Skin epidermis (tissue), 12 donors: Measurements from ENCODE around the gene SESN3.
"Not testable (repeated sequence)": the region's sequence is repeated elsewhere in the genome, so short reads cannot be mapped to it uniquely, and the experiment has no call there.

ENCODE experiments used
- H3K27ac ChIP-seq, 21 experiments: fragments of 200-600 bp; sonication (generic) in 11 of 21; one replicate each; pipeline ENCODE4 v1.5.0; 2020; ENCODE audit warnings: mild to moderate bottlenecking in 3 of 21, inconsistent platforms in 2 of 21, moderate library complexity in 2 of 21
- H3K4me3 ChIP-seq, 7 experiments: fragments of 200-600 bp; sonication (generic) in 2 of 7; one replicate each; pipeline ENCODE4 v1.5.0; 2020; ENCODE audit warnings: inconsistent platforms in 2 of 7, mild to moderate bottlenecking in 2 of 7, moderate library complexity in 1 of 7

Gene SESN3

DNA sequence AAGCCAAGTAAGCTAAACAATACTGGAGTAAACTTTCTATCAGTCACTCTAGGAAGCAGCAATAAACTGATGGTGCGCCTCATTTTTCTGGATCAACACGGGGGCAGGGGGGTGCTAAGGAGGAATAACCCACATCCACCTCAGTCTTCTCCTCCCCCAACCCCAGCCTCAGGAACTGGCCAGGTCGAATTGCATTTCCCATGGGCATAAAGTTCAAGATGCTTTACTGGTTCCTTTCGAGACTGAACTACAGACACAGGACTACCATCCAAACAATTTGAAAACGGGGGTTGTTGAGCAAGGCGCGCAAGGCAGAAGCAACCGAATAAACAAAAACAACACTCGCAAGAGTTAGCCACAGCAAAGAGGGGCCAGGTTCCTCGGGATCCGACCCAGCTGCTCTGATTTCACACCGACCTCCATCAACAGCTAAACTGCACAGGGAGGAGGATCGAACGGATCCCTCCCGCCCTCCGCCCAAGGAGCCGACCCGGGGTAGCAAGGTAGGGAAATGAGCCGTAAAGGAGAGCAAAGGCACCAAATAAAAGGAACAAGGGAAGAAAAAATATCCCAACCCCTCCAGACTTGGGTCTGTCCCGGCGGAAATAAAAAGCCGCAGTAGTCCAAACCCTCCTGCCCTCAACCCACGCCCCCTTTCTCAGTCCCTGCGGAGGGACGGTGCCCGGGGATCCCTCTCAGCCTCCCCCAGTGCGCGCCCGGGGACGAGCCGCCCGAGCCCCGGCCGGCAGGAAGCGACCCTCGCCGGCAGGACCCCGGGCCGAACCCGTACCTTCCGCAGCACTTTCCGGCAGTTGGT, 801 bp downstream of the SESN3 start:
- Histone ChIP-seq H3K27ac (peak overlapping the region in 20 of 21 experiments; percentile 67 to 94 (median 87)), H3K4me3 (peak overlapping the region; percentile 65 to 97 (median 87))

DNA sequence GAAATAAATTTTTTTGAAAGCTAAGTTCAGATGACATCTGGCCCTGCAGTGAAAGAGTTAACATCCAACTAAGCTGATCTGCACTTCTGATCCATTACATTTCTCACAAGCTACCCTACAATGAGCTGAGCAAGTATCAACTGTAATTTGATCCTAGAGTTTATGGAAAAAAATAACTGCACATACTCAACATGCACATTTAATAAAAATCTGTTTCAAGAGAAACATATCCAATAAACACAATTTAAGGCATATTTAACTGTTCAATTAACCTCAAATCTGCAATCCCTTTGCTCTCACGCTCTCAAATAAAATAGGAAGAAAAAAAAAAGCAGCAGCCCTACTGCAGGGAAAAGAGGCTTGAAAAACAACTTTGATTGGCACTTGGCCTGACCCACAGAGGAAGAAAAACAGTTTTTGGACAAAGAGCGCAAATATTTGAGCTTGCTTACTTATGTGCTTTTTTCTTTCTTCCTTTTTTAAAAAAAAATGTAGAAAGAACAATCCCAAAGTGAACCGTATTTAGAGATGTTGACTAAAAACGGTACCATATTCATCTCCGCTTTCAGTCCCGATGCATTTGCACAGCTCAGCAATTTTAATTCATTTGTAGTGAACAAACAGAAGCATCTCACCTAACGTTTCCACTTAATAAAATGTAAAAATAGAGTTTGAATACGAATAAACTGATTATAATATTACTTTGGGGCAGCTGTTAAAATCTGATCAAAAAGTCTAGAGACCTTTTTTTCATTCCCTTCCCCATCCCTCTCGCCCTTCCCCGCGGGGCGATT, 1.6 kb downstream of the SESN3 start:
- Histone ChIP-seq H3K27ac (peak overlapping the region in 20 of 21 experiments; percentile 67 to 94 (median 87)), H3K4me3 (peak overlapping the region; percentile 65 to 97 (median 87))

DNA sequence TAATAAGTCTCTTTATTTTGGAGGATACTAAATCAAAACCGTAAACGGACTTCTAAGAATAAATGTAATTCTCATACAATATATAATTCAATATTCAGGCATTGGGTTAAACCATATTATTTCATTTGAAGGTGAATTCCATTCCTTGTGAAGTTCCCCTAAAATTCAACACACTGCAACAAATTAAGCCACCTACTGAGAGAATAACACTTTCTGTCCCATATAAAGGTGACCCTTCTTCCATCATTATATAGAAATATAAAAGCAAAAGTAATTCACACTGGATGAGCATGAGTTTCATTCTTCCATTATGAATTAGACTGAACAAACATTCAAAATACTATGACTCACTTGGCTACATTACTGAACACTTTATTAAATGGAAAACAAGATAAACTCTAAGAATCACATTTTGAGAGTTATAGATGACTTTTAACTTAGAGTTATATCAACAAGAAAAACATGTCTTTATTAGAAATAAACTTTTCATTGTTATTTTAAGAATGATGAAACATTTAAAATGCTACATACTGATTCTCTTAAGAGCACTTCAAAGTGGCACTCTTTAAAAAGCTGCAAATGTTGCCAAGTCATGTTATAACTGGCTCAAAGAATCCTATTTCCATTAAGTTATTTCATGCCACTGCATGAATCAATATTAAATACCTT, 2.8 kb downstream of the SESN3 start:
- peak overlapping the region in 6 of 7 experiments; percentile 4 to 92 (median 80) for H3K4me3 ChIP-seq
- H3K27ac ChIP-seq, result peak overlapping the region in 8 of 21 experiments; percentile 12 to 93 (median 85)

DNA sequence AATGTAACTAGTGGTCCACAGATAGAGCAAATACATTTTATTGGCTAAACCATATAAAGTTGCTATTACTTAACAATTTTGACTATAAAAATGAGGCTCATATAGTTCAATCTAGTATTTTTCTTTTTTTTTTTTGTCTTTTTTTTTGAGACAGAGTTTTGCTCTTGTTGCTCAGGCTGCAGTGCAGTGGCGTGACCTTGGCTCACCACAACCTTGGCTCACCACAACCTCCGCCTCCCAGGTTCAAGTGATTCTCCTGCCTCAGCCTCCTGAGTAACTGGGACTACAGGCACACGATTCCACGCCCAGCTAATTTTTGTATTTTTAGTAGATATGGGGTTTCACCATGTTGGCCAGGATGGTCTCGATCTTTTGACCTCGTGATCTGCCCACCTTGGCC, 3.9 kb downstream of the SESN3 start:
- not testable (repeated sequence) for H3K4me3 ChIP-seq, H3K27ac ChIP-seq

DNA sequence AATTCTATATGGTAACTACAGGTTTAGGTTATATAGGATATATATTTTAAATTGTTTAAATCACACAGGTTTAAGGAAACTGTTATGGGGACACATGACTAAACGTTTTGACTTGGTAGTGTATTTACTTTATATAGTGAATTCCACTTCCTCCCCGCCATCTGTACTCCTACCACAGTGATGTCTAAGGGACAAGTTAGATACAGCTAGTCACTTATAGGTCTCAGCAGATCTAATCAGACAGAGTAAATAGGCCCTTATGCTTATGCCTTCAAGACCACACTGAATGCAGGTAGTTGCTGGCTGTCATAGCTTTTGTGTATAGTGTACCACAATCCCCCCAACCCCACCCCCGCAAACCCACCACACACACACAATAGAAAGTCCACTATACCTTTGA, 8.2 kb downstream of the SESN3 start:
- H3K27ac ChIP-seq, result no peak overlapping the region

DNA sequence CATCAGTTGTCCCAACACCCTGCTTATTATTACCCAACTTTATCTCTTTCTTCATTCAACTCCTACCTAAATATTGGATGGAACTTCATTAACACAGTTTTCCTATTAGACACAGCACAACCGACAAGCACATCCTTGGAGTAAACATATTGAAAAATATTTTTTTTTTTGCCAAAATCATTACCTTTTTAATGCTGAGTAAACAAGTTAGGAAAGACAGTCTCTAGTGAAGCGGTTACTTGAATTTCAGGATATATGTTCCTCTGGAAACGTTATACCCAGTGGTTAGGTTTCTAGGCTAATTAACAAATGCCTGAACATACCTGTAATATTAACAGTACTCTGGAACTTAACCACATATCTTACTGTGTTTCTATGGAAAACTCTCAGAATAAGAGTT, 11.4 kb downstream of the SESN3 start:
- Histone ChIP-seq H3K4me3 (no peak overlapping the region), H3K27ac (no peak overlapping the region)

More for the DNA sequence above, 8.2 kb downstream of the SESN3 start:
- no peak overlapping the region for H3K4me3 ChIP-seq

DNA sequence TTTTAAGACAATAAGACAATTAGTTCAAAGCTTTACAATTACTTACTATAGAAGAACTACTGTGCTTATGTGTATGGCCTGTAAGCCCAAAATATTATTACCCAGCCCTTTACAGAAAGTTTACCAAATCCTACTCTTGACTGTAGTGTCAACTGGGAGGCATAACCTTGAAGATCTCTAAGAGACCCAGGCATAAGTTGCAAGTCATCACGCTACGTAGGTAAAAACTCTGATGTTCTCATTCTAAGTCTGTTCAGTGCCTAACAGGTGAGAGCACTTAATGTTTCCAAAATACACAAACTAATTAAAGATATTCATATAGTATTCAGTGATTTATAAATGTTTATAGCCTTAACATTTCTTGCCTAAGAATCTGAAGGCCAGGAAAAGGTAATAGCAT, 12.9 kb downstream of the SESN3 start:
- Histone ChIP-seq H3K27ac (no peak overlapping the region), H3K4me3 (no peak overlapping the region)

DNA sequence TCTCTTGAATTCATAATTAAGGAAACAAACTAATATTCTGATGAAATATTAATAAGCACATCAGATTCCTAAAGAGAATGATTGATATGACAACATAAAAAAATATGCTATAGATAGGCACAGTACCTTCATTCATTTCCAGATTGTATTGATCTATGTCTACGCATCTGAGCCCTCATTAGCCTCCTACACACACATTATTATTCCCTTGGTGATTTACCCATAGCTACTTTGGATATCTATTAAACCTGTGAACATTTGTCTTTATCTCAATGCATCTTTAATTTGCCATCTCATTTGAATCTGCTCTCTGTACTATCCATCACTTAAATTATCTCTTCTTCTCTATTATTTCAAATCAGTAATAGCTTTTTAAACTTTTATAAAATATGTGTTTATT, 18.4 kb downstream of the SESN3 start:
- no peak overlapping the region for H3K27ac ChIP-seq

DNA sequence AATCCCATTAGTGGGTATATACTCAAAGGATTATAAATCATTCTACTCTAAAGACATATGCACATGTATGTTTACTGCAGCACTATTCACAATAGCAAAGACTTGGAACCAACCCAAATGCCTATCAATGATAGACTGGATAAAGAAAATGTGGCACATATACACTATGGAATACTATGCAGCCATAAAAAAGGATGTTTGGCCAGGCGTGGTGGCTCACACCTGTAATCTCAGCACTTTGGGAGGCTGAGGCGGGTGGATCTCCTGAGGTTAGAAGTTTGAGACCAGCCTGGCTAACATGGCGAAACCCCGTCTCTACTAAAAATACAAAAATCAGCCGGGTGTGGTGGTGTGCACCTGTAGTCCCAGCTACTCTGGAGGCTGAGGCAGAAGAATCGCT, 21.5 kb downstream of the SESN3 start:
- H3K4me3 ChIP-seq, H3K27ac ChIP-seq: not testable (repeated sequence)

More for the DNA sequence above, 18.4 kb downstream of the SESN3 start:
- H3K4me3 ChIP-seq, result no peak overlapping the region

DNA sequence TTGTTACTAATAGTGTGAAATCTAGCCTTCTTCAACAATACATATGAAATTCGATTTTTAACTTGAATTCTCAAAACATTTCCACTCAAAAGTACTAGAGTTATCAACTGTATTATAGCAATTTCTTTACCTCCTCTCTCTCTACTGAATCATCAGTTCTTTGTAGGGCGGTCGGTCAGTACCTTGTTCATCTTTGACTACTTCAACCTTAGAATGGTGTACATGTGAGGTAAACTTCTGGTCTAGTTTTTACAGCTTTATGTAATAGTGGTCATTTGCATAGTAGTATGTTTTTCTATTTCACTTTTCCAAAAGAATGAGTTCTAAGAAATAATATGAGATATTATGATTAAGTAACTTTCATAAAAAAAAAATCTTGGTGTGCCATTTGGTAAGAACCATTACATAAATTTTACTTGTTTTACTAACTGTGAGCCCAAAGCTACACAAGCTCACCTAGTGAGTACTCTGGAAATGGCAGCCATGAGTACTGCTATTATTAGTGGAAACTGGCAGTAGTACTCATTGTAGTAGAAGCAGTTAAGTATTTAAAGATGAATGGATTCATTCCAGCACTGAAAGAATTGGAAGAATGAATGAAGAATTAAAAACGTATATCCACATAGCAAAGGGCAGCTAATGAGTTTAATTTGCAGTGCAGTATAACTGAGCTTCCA, 30.1 kb downstream of the SESN3 start:
- Histone ChIP-seq H3K4me3 (no peak overlapping the region), H3K27ac (no peak overlapping the region)

DNA sequence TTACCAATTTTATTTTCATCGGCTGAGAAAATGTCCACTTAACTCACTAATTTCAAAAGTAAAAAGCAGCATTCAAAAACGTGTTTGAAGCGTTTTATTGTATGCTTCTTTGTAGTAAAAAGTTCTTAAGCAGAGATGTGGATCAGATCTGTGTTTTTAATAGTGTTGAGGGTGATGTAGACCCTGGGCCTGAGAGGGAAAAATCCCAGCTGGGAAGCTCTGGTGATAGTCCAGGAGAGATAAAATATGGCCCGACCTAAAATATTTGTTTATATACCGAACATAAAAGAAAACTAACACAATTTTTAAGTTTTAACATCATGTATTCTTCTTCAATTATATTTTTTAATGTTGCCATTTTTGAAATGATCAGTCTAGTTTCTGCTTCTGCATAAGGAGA, 35.2 kb downstream of the SESN3 start:
- H3K27ac ChIP-seq, result no peak overlapping the region
- H3K4me3 ChIP-seq, result no peak overlapping the region

DNA sequence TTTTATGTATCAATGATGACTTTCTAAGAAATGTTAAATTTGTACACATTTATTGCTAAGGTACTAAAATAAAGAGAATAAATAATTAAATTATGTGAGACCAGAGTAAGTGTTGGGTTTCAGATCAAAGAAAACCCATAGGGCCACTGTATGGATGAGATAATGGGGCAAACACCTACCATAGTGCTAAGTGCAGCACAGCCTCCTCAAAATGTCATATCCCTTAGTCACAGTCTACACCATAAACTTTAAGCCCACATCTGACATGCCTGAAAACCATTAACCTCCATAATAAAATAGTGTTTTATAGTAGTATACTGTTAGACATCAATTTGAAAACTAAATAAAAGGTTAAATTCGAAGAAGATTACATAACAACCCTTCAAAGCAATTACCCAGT, 37.5 kb downstream of the SESN3 start:
- H3K4me3 ChIP-seq, result no peak overlapping the region
- H3K27ac ChIP-seq, result no peak overlapping the region

DNA sequence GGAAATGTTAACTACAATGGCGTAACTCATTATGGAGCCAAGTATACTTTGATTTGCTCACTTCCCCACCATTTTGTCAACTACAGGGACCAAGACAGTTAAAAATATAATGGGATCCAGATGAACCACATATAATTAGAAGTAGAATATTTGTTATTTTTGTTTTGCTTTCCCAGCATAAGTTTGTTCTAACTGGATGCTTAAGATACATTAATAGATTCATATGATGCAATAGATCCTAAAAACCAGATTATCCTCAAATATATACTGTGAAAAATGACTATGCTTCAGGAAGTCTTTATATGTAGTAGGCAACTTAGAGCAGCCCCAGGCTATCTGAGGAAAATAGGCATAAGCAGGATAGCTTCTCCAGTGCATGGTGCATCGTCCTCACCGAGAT, 38.3 kb downstream of the SESN3 start:
- Histone ChIP-seq H3K27ac (no peak overlapping the region), H3K4me3 (no peak overlapping the region)

DNA sequence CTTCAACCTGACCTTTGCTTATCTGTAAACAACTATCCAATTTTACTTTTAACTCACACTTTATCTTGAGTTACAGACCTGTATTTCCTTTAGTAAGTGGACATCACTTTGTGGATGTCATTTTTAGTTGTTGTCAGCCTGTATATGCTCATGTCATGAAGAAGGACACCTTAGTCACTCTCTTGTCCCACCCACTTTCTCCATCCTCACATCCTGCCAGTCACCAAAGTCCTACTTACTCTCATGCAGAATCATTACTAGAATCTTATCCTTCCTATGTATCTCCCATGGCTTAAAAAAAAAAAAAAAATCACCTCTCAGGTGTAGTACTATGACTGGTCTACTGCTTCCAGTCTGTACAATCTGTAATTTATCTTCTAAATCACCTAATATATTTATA, 43.3 kb downstream of the SESN3 start:
- Histone ChIP-seq H3K4me3 (no peak overlapping the region), H3K27ac (no peak overlapping the region)

DNA sequence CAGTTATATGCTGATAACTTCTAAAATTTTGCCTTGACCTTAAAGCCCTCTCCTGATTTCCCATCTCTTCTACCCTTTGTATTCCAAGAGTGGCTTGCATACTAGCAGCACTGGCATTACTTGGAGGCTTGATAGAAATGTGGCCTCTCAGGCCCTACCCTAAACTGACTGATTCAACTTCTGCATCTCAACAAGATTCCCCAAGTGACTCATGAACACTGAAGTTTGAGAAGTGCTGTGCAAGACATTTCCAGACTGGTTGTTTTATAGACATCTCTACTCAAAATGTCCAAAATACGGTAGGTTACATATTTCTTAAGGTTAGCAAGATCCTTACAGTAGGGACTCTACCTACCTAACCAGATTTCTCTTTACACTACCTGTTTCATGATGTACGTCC, 48.6 kb downstream of the SESN3 start:
- no peak overlapping the region for H3K4me3 ChIP-seq
- H3K27ac ChIP-seq, result no peak overlapping the region

DNA sequence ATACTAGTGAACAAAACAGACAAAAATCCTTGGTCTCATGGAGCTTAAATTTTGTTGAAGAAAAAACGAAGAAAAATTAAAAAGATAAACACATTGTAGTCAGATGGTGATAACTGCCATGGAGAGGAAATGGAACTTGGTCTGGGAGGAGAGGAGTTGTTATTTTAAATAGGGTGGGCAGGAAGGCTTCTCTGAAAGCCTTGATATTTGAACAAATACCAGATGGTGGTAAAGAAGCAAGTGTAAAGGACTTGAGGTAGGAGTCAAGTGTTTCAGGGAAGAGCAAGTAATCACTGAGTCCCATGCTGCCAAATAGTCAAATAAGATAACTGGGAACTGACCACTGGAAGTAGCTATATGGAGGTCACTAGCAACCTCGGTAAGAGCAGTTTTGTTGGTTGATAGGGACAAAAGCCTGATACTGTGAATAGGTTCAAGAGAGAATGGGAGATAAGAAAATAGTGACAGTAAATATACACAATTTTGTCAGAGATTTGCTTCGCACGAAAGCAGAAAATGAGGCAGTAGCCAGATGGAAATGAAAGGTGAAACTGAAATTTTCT, 55.1 kb downstream of the SESN3 start:
- no peak overlapping the region for H3K4me3 ChIP-seq
- no peak overlapping the region for H3K27ac ChIP-seq

DNA sequence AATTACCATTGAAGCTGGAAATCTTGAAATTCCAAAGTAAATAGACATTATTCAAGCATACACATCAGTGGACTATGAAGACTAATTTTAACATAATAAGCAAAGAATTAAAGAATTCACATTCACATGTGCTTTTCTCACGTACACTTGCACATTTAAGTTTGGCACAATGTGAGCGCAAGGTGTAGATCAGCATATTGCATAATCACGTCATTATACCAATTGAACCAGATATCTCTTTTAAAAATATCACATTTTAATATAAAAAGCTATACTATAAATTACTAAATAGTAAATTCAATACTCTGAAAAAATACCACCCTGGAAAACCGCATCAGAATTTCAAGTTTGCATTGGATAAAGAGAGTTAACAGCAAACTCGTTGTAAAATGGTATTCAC, 60.7 kb downstream of the SESN3 start:
- no peak overlapping the region for H3K27ac ChIP-seq
- H3K4me3 ChIP-seq, result no peak overlapping the region

DNA sequence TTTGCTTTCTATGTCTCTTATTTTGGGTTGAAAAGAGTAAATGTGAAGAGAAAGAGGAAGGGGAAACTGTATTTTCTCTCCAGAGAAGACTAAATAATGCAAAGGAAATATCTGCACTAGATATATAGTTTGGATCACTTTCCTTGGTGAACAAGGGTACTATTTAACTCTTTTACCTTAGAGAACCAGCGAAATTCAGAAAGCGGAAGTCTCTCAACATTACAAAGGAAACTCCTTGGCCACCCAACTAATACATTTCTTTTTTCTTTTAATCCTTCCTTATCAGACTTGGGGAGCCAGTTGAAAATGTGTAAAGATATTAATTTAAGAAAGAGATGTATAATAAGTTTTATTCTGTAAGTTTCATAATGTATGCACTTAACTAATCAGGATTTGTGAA, 64.2 kb downstream of the SESN3 start:
- H3K27ac ChIP-seq, result no peak overlapping the region
- H3K4me3 ChIP-seq, result no peak overlapping the region

DNA sequence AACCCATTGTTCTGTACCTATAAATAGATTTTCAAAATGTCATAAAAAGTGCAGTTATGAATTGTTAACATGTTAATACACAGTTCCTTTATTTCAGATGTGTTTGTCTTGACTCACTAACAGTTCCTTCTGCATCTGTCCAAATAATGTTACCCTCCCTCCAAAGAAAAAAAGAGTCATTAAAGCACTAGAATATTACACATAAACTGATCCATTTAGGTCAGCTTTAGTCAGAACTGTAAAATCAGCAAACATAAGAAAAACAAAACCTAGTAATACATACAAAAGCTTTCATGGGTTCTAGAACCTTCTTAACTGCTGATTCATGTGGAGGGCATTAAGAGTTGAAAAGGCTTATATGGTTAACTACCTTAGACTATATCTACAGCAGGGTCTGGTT, 65.4 kb downstream of the SESN3 start:
- Histone ChIP-seq H3K27ac (no peak overlapping the region), H3K4me3 (no peak overlapping the region)

DNA sequence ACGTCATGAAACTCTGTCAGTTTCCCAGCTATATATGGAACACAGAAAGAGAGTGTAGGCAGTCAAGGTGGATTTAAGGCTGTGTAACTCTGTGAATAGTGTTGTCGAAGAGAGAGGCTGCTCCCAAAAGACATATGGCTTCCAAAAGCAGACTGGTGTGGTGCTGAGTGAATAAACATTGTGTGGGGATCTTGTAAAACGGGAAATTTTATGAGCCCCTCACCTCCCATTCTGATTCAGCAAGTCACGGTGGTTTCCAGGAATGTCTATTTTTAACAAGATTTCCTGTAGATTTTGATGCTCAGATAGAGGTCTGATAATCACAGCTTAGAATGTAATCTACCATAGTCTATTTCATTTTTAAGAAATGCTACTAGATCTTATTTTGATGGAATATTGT, 67.9 kb downstream of the SESN3 start:
- no peak overlapping the region for H3K27ac ChIP-seq

More for the DNA sequence above, 67.9 kb downstream of the SESN3 start:
- H3K4me3 ChIP-seq, result no peak overlapping the region
